Lower leg skin (tissue), 4 donors: Measurements from ENCODE around the gene KLK2. TPM values are rescaled to one million over a fixed set of nuclear protein-coding genes. Genes with fewer than 3 reads are reported as not detected.

Experiments used
- DNase-seq, 2 donors: peaks; one replicate each; pipeline ENCODE4 v3.0.0-alpha.2; 2019; ENCODE audit warnings: low spot score in 2 of 2
- H3K4me3 ChIP-seq: fragments of 200-600 bp; sonication (generic); 2 replicates; pipeline ENCODE4 v1.5.1; 2017; ENCODE audit warnings: mild to moderate bottlenecking, low read depth; ENCODE audit not compliant: poor library complexity, severe bottlenecking
- CTCF ChIP-seq, 3 donors: fragments of 450-650 bp; IDR thresholded peaks; one replicate each; pipeline ENCODE4 v1.5.1; 2016; ENCODE audit warnings: antibody characterized with exemption in 3 of 3, mild to moderate bottlenecking in 3 of 3, moderate library complexity in 2 of 3
- POLR2A ChIP-seq, 2 donors: fragments of 450-650 bp; IDR thresholded peaks; one replicate each; pipeline ENCODE4 v1.6.1; 2016 to 2017; ENCODE audit warnings: antibody characterized with exemption in 2 of 2, mild to moderate bottlenecking in 1 of 2, moderate library complexity in 1 of 2
- WGBS, 2 donors: methylation state at CpG; one replicate each; pipeline ENCODE4 v1.1.5; 2018; 5-methylcytosine and 5-hydroxymethylcytosine counted together
- intact Hi-C: fragments of 100-400 bp; cut with DNase I; formaldehyde crosslinking; loops from one replicate; pipeline ENCODE4 v1.15.0; 2023; ENCODE audit warnings: low total_unique reads
- total RNA-seq, 4 donors: library from RNA; depleted of rRNA; stranded (reverse); fragments of >200 nt; gene quantifications; one replicate each; pipeline ENCODE4 v1.1.0, GENCODE V29; 2016

Gene KLK2
- total RNA-seq, 4 donors from 2014 or later = 5.3 to 31.2 TPM; not detected in 2

- WGBS, 2 donors = 13 to 23% methylated on average over 21 of the region's 21 CpGs
- TF ChIP-seq POLR2A (IDR thresholded peaks at IDR 0.05) (no peak), CTCF (IDR thresholded peaks at IDR 0.05) (no peak)
- no peak for DNase-seq
- intact Hi-C loops = loop anchor here (10.0 kb wide), 1 partner anchor 117 kb away; the partner anchor contains the start of gene ACP4
- no peak overlapping the region for H3K4me3 ChIP-seq
Measured at GRCh38 chr19:50912102-50912599, 38.9 kb downstream of the KLK2 start.

- no peak for TF ChIP-seq POLR2A (IDR thresholded peaks at IDR 0.05)
- DNase-seq = no peak
- no peak overlapping the region for H3K4me3 ChIP-seq
- intact Hi-C loops = loop anchor here (10.0 kb wide), 1 partner anchor 118 kb away; the partner anchor contains the start of gene ACP4
- WGBS, 2 donors = 8 to 9% methylated on average over 29 of the region's 29 CpGs
Measured at GRCh38 chr19:50912727-50913716, 39.8 kb downstream of the KLK2 start.

- TF ChIP-seq CTCF (IDR thresholded peaks at IDR 0.05) (no peak), POLR2A (IDR thresholded peaks at IDR 0.05) (no peak)
- no peak for DNase-seq
- intact Hi-C loops = loop anchor here (10.0 kb wide), 1 partner anchor 121 kb away; the partner anchor contains the start of gene ACP4
- 68 to 74% methylated on average over 2 of the region's 2 CpGs for WGBS, 2 donors
- H3K4me3 ChIP-seq = no peak overlapping the region
Measured at GRCh38 chr19:50916069-50916468, 42.8 kb downstream of the KLK2 start.

- TF ChIP-seq POLR2A (IDR thresholded peaks at IDR 0.05) = no peak
- no peak for TF ChIP-seq CTCF (IDR thresholded peaks at IDR 0.05)
- WGBS, 2 donors = 8 to 10% methylated on average over 12 of the region's 12 CpGs
- intact Hi-C loops = loop anchor here (2.0 kb wide), 1 partner anchor 181 kb away; no protein-coding TSS in a partner anchor
- H3K4me3 ChIP-seq = no peak overlapping the region
- DNase-seq = no peak
Measured at GRCh38 chr19:50921426-50922316, 48.4 kb downstream of the KLK2 start.

- WGBS, 2 donors = 26 to 27% methylated on average over 21 of the region's 21 CpGs
- TF ChIP-seq CTCF (IDR thresholded peaks at IDR 0.05) (no peak), POLR2A (IDR thresholded peaks at IDR 0.05) (no peak)
Measured at GRCh38 chr19:50922317-50922853, 49.1 kb downstream of the KLK2 start.

More at GRCh38 chr19:50922317-50922853, 49.1 kb downstream of the KLK2 start:
- no peak overlapping the region for H3K4me3 ChIP-seq
- intact Hi-C loops = loop anchor here (2.0 kb wide), 1 partner anchor 180 kb away; no protein-coding TSS in a partner anchor
- DNase-seq = peak in 1 of 2 donors; percentile 38
